KMS-11 (cell line): ENCODE results near the gene HCN1.
"Not testable (repeated sequence)": the region's sequence is repeated elsewhere in the genome, so short reads cannot be mapped to it uniquely, and the experiment has no call there.

Source experiments
- H2AFZ ChIP-seq: fragments of 200-600 bp; sonication (generic); 2 replicates; pipeline ENCODE4 v1.6.1; 2016; ENCODE audit warnings: antibody characterized with exemption, mixed run types, low read depth
- H3K27ac ChIP-seq: fragments of 200-600 bp; sonication (generic); 2 replicates; pipeline ENCODE4 v1.6.1; 2016; ENCODE audit warnings: mild to moderate bottlenecking, mixed run types
- H3K27me3 ChIP-seq: fragments of 200-600 bp; sonication (generic); 2 replicates; pipeline ENCODE4 v1.6.1; 2017; ENCODE audit warnings: mild to moderate bottlenecking, low read depth, mixed run types, moderate library complexity; ENCODE audit not compliant: insufficient read depth
- H3K36me3 ChIP-seq: fragments of 200-600 bp; sonication (generic); 2 replicates; pipeline ENCODE4 v1.6.1; 2017; ENCODE audit warnings: mild to moderate bottlenecking, mixed run types; ENCODE audit not compliant: insufficient read depth
- H3K4me1 ChIP-seq: fragments of 200-600 bp; sonication (generic); 2 replicates; pipeline ENCODE4 v1.6.1; 2016; ENCODE audit warnings: mild to moderate bottlenecking, low read depth, mixed run types; ENCODE audit not compliant: poor library complexity, severe bottlenecking
- H3K4me2 ChIP-seq: fragments of 200-600 bp; sonication (generic); 2 replicates; pipeline ENCODE4 v1.7.0; 2016; ENCODE audit warnings: mild to moderate bottlenecking, mixed run types
- H3K4me3 ChIP-seq: fragments of 200-600 bp; sonication (generic); IDR thresholded peaks from 2 replicates; pipeline ENCODE4 v1.6.1; 2017; ENCODE audit warnings: low read depth, low read length, mixed read lengths; ENCODE audit not compliant: insufficient read depth
- H3K79me2 ChIP-seq: fragments of 200-600 bp; sonication (generic); 2 replicates; pipeline ENCODE4 v1.6.1; 2016; ENCODE audit warnings: low read depth, mixed run types; ENCODE audit not compliant: insufficient read depth
- H3K9ac ChIP-seq: fragments of 200-600 bp; sonication (generic); 2 replicates; pipeline ENCODE4 v1.6.1; 2016; ENCODE audit warnings: mild to moderate bottlenecking, mixed run types
- H4K20me1 ChIP-seq: fragments of 200-600 bp; sonication (generic); 2 replicates; pipeline ENCODE4 v1.6.1; 2016; ENCODE audit warnings: mild to moderate bottlenecking, mixed run types; ENCODE audit not compliant: insufficient read depth
- CTCF ChIP-seq: fragments of 200-600 bp; sonication (generic); conservative IDR thresholded peaks from 2 replicates; pipeline ENCODE4 v1.6.1; 2017; ENCODE audit warnings: low read depth, mild to moderate bottlenecking, antibody characterized with exemption, low read length, moderate library complexity, mixed read lengths

HCN1 gene

GRCh38 chr5:45512521-45512920, 183.7 kb downstream of the HCN1 start:
- Histone ChIP-seq H4K20me1 (no peaks in the 10 kb centered on the region), H3K27me3 (no peaks in the 10 kb centered on the region), H3K79me2 (no peaks in the 10 kb centered on the region), H3K9ac (no peak overlapping the region), H3K4me2 (no peak overlapping the region), H3K4me3 (no peak overlapping the region), H2AFZ (no peak overlapping the region), H3K27ac (no peak overlapping the region), H3K36me3 (no peaks in the 10 kb centered on the region), H3K4me1 (no peaks in the 10 kb centered on the region)
- no peak for TF ChIP-seq CTCF

GRCh38 chr5:45509371-45509770, 186.8 kb downstream of the HCN1 start:
- Histone ChIP-seq H3K79me2 (no peaks in the 10 kb centered on the region), H3K36me3 (no peaks in the 10 kb centered on the region), H2AFZ (no peak overlapping the region), H3K4me1 (no peaks in the 10 kb centered on the region), H3K4me2 (no peak overlapping the region), H4K20me1 (no peaks in the 10 kb centered on the region), H3K27me3 (no peaks in the 10 kb centered on the region), H3K27ac (no peak overlapping the region), H3K9ac (no peak overlapping the region), H3K4me3 (no peak overlapping the region)
- no peak for TF ChIP-seq CTCF

GRCh38 chr5:45508135-45508534, 188.0 kb downstream of the HCN1 start:
- no peak overlapping the region for H2AFZ ChIP-seq
- no peaks in the 10 kb centered on the region for H3K4me1 ChIP-seq
- H3K4me3 ChIP-seq = no peak overlapping the region
- H3K27me3 ChIP-seq = no peaks in the 10 kb centered on the region
- H3K79me2 ChIP-seq = no peaks in the 10 kb centered on the region
- H3K4me2 ChIP-seq = no peak overlapping the region
- no peaks in the 10 kb centered on the region for H4K20me1 ChIP-seq
- H3K36me3 ChIP-seq = no peaks in the 10 kb centered on the region
- H3K27ac ChIP-seq = no peak overlapping the region
- no peak overlapping the region for H3K9ac ChIP-seq
- no peak for TF ChIP-seq CTCF

GRCh38 chr5:45507178-45507577, 189.0 kb downstream of the HCN1 start:
- no peaks in the 10 kb centered on the region for H3K27me3 ChIP-seq
- no peak overlapping the region for H2AFZ ChIP-seq
- no peaks in the 10 kb centered on the region for H3K36me3 ChIP-seq
- no peak overlapping the region for H3K4me2 ChIP-seq
- no peak overlapping the region for H3K4me3 ChIP-seq
- H3K27ac ChIP-seq = no peak overlapping the region
- H3K9ac ChIP-seq = no peak overlapping the region
- H3K79me2 ChIP-seq = no peaks in the 10 kb centered on the region
- no peaks in the 10 kb centered on the region for H3K4me1 ChIP-seq
- no peak for TF ChIP-seq CTCF
- H4K20me1 ChIP-seq = no peaks in the 10 kb centered on the region

- not testable (repeated sequence) for H3K4me1 ChIP-seq, H3K36me3 ChIP-seq, H3K79me2 ChIP-seq, H3K9ac ChIP-seq, H3K4me2 ChIP-seq, H3K27ac ChIP-seq, H4K20me1 ChIP-seq, H3K4me3 ChIP-seq, H2AFZ ChIP-seq, H3K27me3 ChIP-seq
Observed at GRCh38 chr5:45499006-45499405, 197.2 kb downstream of the HCN1 start.
